ENCODE measurements around the gene CA10.

DNA sequence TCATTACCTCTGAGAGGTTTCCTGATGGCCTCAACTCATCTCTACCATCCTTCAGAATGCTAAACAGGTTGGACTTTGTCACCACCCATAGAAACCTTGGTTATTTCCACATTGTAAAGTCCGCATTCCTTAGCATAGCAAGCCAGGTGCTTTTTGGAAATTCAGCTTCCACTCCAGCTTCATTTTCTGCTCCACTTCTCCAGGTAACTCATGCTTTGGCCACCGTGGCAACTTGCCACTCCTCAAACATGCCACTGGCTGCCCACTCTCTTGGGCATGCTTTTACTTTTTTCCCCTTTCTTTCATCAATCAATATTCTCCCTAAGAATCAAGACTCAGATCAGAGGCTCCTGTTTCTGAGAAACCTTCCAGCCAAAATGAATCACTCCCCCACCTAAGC is 203.3 kb downstream of the CA10 start:
- TF ChIP-seq CTCF (IDR thresholded peaks at IDR 0.05) (no peak), POLR2A (IDR thresholded peaks at IDR 0.05) (no peak)

Data from heart left ventricle (tissue), 13 donors.